Mononuclear cell (primary cell): ENCODE results near the gene GNG12. TPM values are rescaled to one million over a fixed set of nuclear protein-coding genes. Genes with fewer than 3 reads are reported as not detected.

Source experiments
- H3K27me3 ChIP-seq: 2 replicates; pipeline ENCODE4 v1.6.0; 2011; ENCODE audit warnings: low read length, control low read depth; ENCODE audit not compliant: insufficient read depth
- H3K4me1 ChIP-seq: 2 replicates; pipeline ENCODE4 v1.5.1; 2011; ENCODE audit warnings: mild to moderate bottlenecking, low read length, control low read depth; ENCODE audit not compliant: insufficient read depth
- H3K4me3 ChIP-seq: 2 replicates; pipeline ENCODE4 v1.5.1; 2011; ENCODE audit warnings: mild to moderate bottlenecking, low read length, moderate library complexity
- H3K9me3 ChIP-seq: 2 replicates; pipeline ENCODE4 v1.5.1; 2011; ENCODE audit warnings: low read depth, mild to moderate bottlenecking, control low read depth, low read length
- total RNA-seq: library from RNA; depleted of rRNA; stranded (reverse); fragments of >200 nt; gene quantifications from one replicate; pipeline ENCODE4 v1.2.3, GENCODE V29; 2012

GNG12 gene
- total RNA-seq, 1 donor = 0.21 TPM

GRCh38 chr1:67788904-67789303 is 44.4 kb downstream of the GNG12 start:
- H3K27me3 ChIP-seq = no peaks in the 10 kb centered on the region
- H3K9me3 ChIP-seq = no peaks in the 10 kb centered on the region
- no peaks in the 10 kb centered on the region for H3K4me1 ChIP-seq
- no peak overlapping the region for H3K4me3 ChIP-seq

- H3K4me1 ChIP-seq = no peaks in the 10 kb centered on the region
- H3K9me3 ChIP-seq = no peaks in the 10 kb centered on the region
- no peak overlapping the region for H3K4me3 ChIP-seq
- no peaks in the 10 kb centered on the region for H3K27me3 ChIP-seq
These were observed 45.0 kb downstream of the GNG12 start for GRCh38 chr1:67788238-67788790.

DNA sequence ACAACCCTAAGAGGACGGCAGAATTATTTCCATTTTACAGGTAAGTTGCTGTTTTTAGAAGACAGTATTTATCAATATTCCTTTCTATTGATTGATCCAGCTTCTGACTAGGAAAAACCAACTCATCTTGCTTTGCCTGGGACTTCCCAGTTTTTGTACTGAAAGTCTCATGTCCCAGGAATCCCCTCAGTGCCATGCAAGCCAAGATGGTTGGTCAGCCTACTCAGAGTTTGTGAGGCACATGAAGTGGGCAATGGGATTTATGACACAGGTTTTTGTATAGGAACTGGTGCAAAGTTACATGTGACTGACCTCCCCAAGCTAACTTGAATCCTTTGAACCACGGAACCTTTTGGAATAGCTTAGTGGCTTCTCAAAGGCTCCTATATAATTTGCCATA is 45.5 kb downstream of the GNG12 start:
- Histone ChIP-seq H3K4me1 (no peaks in the 10 kb centered on the region), H3K4me3 (no peak overlapping the region), H3K9me3 (no peaks in the 10 kb centered on the region), H3K27me3 (no peaks in the 10 kb centered on the region)

- Histone ChIP-seq H3K27me3 (no peaks in the 10 kb centered on the region), H3K9me3 (no peaks in the 10 kb centered on the region), H3K4me3 (no peak overlapping the region), H3K4me1 (no peaks in the 10 kb centered on the region)
These were observed 47.2 kb downstream of the GNG12 start for GRCh38 chr1:67785847-67786753.

DNA sequence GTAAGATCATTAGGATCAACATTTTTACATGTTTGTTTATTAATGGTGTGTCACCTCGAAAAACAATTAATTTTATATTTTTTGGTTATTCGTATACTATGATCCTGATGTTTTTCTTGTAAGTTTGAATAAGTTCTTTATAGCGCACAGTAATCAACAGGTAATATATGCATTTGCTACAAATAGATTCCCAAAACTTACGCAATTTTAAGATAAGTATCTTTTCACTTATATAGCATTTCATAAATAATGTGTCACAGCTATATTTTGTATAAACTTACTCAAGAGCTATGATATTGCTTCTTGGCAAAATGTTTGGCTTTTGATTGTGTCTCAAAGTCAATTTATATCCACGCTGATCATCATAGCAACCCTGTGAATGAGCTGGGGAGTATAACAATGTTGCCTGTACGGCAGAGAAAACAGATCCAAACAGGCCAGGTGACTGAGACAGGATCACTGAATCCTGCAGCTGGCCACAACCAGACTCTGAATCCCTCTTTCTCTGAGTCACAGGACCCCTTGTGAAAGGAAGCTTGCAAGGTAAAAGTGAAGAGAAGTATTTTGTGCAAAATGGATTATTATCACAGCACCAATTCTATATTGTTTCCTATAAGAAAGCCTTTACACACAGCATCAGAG is 48.6 kb downstream of the GNG12 start:
- Histone ChIP-seq H3K9me3 (no peaks in the 10 kb centered on the region), H3K4me1 (no peaks in the 10 kb centered on the region), H3K27me3 (no peaks in the 10 kb centered on the region), H3K4me3 (no peak overlapping the region)

DNA sequence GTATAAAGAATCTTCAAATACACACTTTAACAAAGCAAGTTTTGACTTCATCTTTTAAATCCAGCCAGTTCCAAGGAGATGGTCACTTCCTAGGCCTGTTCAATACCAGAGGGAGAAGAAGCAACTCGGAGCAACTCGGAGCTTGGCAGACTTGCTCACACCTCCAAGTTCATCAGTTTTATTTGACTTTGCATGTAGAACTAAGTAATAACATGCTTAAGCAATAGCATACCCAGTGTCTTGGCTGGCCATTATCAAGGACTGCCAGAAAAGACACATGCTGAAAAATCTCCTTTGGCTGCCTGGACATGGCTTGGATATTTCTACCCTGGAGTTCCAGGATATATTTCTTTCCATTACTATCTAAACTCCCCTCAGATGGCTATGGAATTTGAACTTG is 52.6 kb downstream of the GNG12 start:
- no peak overlapping the region for H3K4me3 ChIP-seq
- no peaks in the 10 kb centered on the region for H3K9me3 ChIP-seq
- H3K4me1 ChIP-seq = no peaks in the 10 kb centered on the region
- no peaks in the 10 kb centered on the region for H3K27me3 ChIP-seq

DNA sequence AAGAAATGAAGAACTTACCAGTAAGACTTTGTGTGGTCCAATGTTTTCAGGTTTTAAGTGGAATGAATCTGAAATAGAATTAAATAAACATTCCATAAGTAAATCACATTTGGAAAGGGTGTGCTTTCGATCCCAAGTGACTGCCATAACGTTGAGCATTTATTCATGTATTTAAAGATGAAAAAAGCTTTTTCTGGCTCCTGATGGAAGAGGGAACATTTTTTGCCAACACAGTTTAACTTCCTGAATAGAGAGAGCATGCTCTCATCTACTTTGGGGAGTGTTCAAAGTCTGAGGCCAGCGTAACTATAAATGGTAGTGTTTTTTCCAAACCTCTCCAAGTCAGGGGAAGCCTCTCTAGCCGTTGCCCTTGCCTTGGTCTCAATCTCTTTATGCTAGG is 55.8 kb downstream of the GNG12 start:
- no peaks in the 10 kb centered on the region for H3K27me3 ChIP-seq
- H3K9me3 ChIP-seq = no peaks in the 10 kb centered on the region
- no peak overlapping the region for H3K4me3 ChIP-seq
- no peaks in the 10 kb centered on the region for H3K4me1 ChIP-seq

GRCh38 chr1:67777016-67777415 is 56.3 kb downstream of the GNG12 start:
- Histone ChIP-seq H3K9me3 (no peaks in the 10 kb centered on the region), H3K4me1 (no peaks in the 10 kb centered on the region), H3K4me3 (no peak overlapping the region), H3K27me3 (no peaks in the 10 kb centered on the region)

GRCh38 chr1:67773462-67773861 is 59.8 kb downstream of the GNG12 start:
- Histone ChIP-seq H3K9me3 (no peaks in the 10 kb centered on the region), H3K27me3 (no peaks in the 10 kb centered on the region)

GRCh38 chr1:67771749-67772148 is 61.5 kb downstream of the GNG12 start:
- Histone ChIP-seq H3K9me3 (no peaks in the 10 kb centered on the region), H3K27me3 (peaks cover 2% of the 10 kb centered on the region), H3K4me1 (no peaks in the 10 kb centered on the region), H3K4me3 (no peak overlapping the region)

More at GRCh38 chr1:67773462-67773861, 59.8 kb downstream of the GNG12 start:
- Histone ChIP-seq H3K4me3 (no peak overlapping the region), H3K4me1 (no peaks in the 10 kb centered on the region)

DNA sequence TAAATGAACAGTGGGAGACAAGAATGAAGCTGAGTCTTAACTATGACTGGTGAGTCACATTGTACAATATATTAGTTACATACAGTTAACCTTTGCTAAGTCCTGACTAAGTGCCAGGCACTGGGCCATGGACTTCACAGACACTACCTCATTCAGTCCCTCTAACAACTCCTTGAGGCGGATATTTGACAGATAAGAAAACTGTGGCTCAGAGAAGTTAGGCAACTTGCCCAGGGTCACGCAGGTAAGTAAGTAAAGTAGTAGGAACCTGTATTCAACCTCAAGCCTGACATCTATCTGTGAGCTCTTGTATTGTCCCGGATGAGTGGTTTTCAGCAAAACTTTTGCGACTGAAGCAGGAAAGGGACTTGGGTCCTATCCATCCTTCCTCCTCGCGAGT is 62.1 kb downstream of the GNG12 start:
- Histone ChIP-seq H3K9me3 (no peaks in the 10 kb centered on the region), H3K4me3 (no peak overlapping the region), H3K27me3 (peaks cover 5% of the 10 kb centered on the region), H3K4me1 (peaks cover 6% of the 10 kb centered on the region)

GRCh38 chr1:67769633-67770256 is 63.5 kb downstream of the GNG12 start:
- Histone ChIP-seq H3K4me3 (no peak overlapping the region), H3K27me3 (peaks cover 12% of the 10 kb centered on the region), H3K4me1 (peaks cover 7% of the 10 kb centered on the region), H3K9me3 (no peaks in the 10 kb centered on the region)

GRCh38 chr1:67768480-67768879 is 64.8 kb downstream of the GNG12 start:
- no peaks in the 10 kb centered on the region for H3K9me3 ChIP-seq
- H3K4me1 ChIP-seq = peaks cover 7% of the 10 kb centered on the region
- H3K4me3 ChIP-seq = no peak overlapping the region
- H3K27me3 ChIP-seq = peaks cover 25% of the 10 kb centered on the region

- H3K4me1 ChIP-seq = peaks cover 7% of the 10 kb centered on the region
- no peak overlapping the region for H3K4me3 ChIP-seq
- no peaks in the 10 kb centered on the region for H3K9me3 ChIP-seq
- peaks cover 29% of the 10 kb centered on the region for H3K27me3 ChIP-seq
These were observed 66.0 kb downstream of the GNG12 start for GRCh38 chr1:67767103-67767782.
